DOHH2 (cell line): ENCODE data around the gene GPC6.

ENCODE experiments used
- H3F3A ChIP-seq: fragments of 200-600 bp; sonication (generic), shearing (Covaris generic); 2 replicates; pipeline ENCODE4 v1.6.0; 2016; ENCODE audit warnings: antibody characterized with exemption, mild to moderate bottlenecking; ENCODE audit not compliant: control insufficient read depth, insufficient read depth
- H3K27ac ChIP-seq: fragments of 200-600 bp; sonication (generic); 2 replicates; pipeline ENCODE4 v1.5.1; 2014; ENCODE audit warnings: low read depth, mild to moderate bottlenecking, low read length, moderate library complexity
- H3K27me3 ChIP-seq: fragments of 200-600 bp; sonication (generic); 2 replicates; pipeline ENCODE4 v1.6.1; 2014; ENCODE audit warnings: mild to moderate bottlenecking, low read length, mixed read lengths; ENCODE audit not compliant: control insufficient read depth
- H3K36me3 ChIP-seq: fragments of 200-600 bp; sonication (generic); 2 replicates; pipeline ENCODE4 v1.6.1; 2014; ENCODE audit warnings: mild to moderate bottlenecking, low read length, moderate library complexity, mixed read lengths; ENCODE audit not compliant: control insufficient read depth
- H3K4me1 ChIP-seq: fragments of 200-600 bp; sonication (generic); 2 replicates; pipeline ENCODE4 v1.6.1; 2014; ENCODE audit warnings: mild to moderate bottlenecking, low read length, mixed read lengths; ENCODE audit not compliant: control insufficient read depth
- H3K4me2 ChIP-seq: fragments of 200-600 bp; sonication (generic); 2 replicates; pipeline ENCODE4 v1.6.0; 2014; ENCODE audit warnings: mild to moderate bottlenecking, low read length, moderate library complexity
- H3K4me3 ChIP-seq: fragments of 200-600 bp; sonication (generic); 2 replicates; pipeline ENCODE4 v1.5.1; 2014; ENCODE audit warnings: mild to moderate bottlenecking, low read length, mixed read lengths
- H3K79me2 ChIP-seq: fragments of 200-600 bp; sonication (generic); 2 replicates; pipeline ENCODE4 v1.6.1; 2014; ENCODE audit warnings: mild to moderate bottlenecking, low read length, mixed read lengths; ENCODE audit not compliant: control insufficient read depth
- H3K9me2 ChIP-seq: fragments of 200-600 bp; sonication (generic); replicated peaks from 2 replicates; pipeline ENCODE4 v1.6.1; 2014; ENCODE audit warnings: mild to moderate bottlenecking, low read length, mixed read lengths; ENCODE audit not compliant: control insufficient read depth
- H3K9me3 ChIP-seq: fragments of 200-600 bp; sonication (generic); 2 replicates; pipeline ENCODE4 v1.6.1; 2014; ENCODE audit warnings: antibody characterized with exemption, low read length, mixed read lengths; ENCODE audit not compliant: control insufficient read depth, insufficient read depth
- H4K20me1 ChIP-seq: fragments of 200-600 bp; sonication (generic); 2 replicates; pipeline ENCODE4 v1.6.0; 2014; ENCODE audit warnings: low read depth, mild to moderate bottlenecking, antibody characterized with exemption, low read length, moderate library complexity; ENCODE audit not compliant: control insufficient read depth, insufficient read depth
- CTCF ChIP-seq: fragments of 200-600 bp; sonication (generic); IDR thresholded peaks from one replicate; pipeline ENCODE4 v1.5.1; 2014; ENCODE audit warnings: antibody characterized with exemption, mild to moderate bottlenecking, low read depth, low read length; ENCODE audit not compliant: poor library complexity, severe bottlenecking
- EZH2phosphoT487 ChIP-seq: fragments of 200-600 bp; sonication (generic); IDR thresholded peaks from 2 replicates; pipeline ENCODE4 v1.6.1; 2017; ENCODE audit warnings: borderline replicate concordance, mild to moderate bottlenecking, antibody characterized with exemption, low read length, moderate library complexity, mixed read lengths

Gene GPC6

GRCh38 chr13:93222976-93223375, 3.6 kb upstream of the GPC6 start:
- no peaks in the 10 kb centered on the region for H3K9me2 ChIP-seq
- no peaks in the 10 kb centered on the region for H3K27me3 ChIP-seq
- H3K4me1 ChIP-seq: no peaks in the 10 kb centered on the region
- no peaks in the 10 kb centered on the region for H4K20me1 ChIP-seq
- no peak for TF ChIP-seq CTCF
- no peak for TF ChIP-seq EZH2phosphoT487
- H3K4me2 ChIP-seq: no peak overlapping the region
- no peaks in the 10 kb centered on the region for H3F3A ChIP-seq
- no peak overlapping the region for H3K27ac ChIP-seq
- H3K4me3 ChIP-seq: no peak overlapping the region
- peaks cover 7% of the 10 kb centered on the region; the same call in 1 of the 2 replicates for H3K9me3 ChIP-seq
- no peaks in the 10 kb centered on the region for H3K36me3 ChIP-seq
- H3K79me2 ChIP-seq: no peaks in the 10 kb centered on the region

- Histone ChIP-seq H3K4me3 (no peak overlapping the region), H3K4me1 (no peaks in the 10 kb centered on the region), H3K4me2 (no peak overlapping the region), H4K20me1 (no peaks in the 10 kb centered on the region), H3K27ac (no peak overlapping the region), H3K27me3 (no peaks in the 10 kb centered on the region), H3K9me3 (peaks cover 9% of the 10 kb centered on the region; the same call in 1 of the 2 replicates), H3K9me2 (no peaks in the 10 kb centered on the region), H3K36me3 (no peaks in the 10 kb centered on the region), H3K79me2 (no peaks in the 10 kb centered on the region), H3F3A (no peaks in the 10 kb centered on the region)
- TF ChIP-seq EZH2phosphoT487 (no peak), CTCF (no peak)
Observed at GRCh38 chr13:93224535-93224934, 2.1 kb upstream of the GPC6 start.

- Histone ChIP-seq H3K36me3 (no peaks in the 10 kb centered on the region), H3K4me2 (no peak overlapping the region), H3K4me3 (no peak overlapping the region), H3K9me2 (no peaks in the 10 kb centered on the region), H3K27me3 (no peaks in the 10 kb centered on the region), H3K79me2 (no peaks in the 10 kb centered on the region), H3K27ac (no peak overlapping the region), H3K4me1 (no peaks in the 10 kb centered on the region), H4K20me1 (no peaks in the 10 kb centered on the region), H3K9me3 (peaks cover 9% of the 10 kb centered on the region; the same call in 1 of the 2 replicates), H3F3A (no peaks in the 10 kb centered on the region)
- TF ChIP-seq EZH2phosphoT487 (no peak), CTCF (no peak)
Observed at GRCh38 chr13:93225610-93226009, 997 bp upstream of the GPC6 start.

GRCh38 chr13:93226065-93226622, 463 bp upstream of the GPC6 start:
- Histone ChIP-seq H3K4me3 (no peak overlapping the region), H3K27ac (no peak overlapping the region)

More at GRCh38 chr13:93226065-93226622, 463 bp upstream of the GPC6 start:
- Histone ChIP-seq H3K4me1 (no peaks in the 10 kb centered on the region), H3K79me2 (no peaks in the 10 kb centered on the region), H3K9me3 (peaks cover 9% of the 10 kb centered on the region; the same call in 1 of the 2 replicates), H3K27me3 (no peaks in the 10 kb centered on the region), H3K36me3 (no peaks in the 10 kb centered on the region), H3F3A (no peaks in the 10 kb centered on the region), H3K4me2 (no peak overlapping the region), H3K9me2 (no peaks in the 10 kb centered on the region), H4K20me1 (no peaks in the 10 kb centered on the region)
- no peak for TF ChIP-seq EZH2phosphoT487
- no peak for TF ChIP-seq CTCF
